ENCODE measurements around the gene MICB.

DNA sequence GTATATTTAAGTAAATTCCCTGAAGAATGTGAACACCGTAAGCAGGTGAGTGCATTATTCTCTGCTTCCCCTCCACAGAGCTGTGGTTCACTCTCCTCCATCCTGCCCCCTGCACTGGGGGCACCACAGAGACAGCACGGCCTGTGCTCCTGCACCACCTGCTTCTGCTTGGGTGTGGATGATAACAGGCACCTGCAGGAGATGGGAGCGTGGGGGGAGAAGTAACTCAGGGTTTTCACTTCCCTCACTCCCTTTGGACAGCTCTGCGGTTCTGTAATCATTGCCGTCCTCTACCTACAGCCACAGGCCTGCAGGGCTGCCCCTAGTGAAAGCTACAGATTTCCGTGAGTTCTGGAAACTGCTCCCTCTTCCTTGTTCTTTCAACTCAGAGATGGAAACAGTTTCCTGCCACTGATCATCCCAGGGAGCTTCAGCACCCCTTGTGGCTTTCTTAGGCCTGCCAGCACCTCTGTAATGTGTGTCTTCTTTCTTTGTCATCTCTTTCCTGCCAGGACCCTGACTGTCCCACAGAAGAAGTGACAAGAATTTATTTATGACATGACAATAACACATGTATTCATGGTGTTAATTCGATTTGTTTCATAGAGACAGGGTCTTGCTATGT, 21.3 kb upstream of the MICB start:
- TF ChIP-seq, protein P1, sequence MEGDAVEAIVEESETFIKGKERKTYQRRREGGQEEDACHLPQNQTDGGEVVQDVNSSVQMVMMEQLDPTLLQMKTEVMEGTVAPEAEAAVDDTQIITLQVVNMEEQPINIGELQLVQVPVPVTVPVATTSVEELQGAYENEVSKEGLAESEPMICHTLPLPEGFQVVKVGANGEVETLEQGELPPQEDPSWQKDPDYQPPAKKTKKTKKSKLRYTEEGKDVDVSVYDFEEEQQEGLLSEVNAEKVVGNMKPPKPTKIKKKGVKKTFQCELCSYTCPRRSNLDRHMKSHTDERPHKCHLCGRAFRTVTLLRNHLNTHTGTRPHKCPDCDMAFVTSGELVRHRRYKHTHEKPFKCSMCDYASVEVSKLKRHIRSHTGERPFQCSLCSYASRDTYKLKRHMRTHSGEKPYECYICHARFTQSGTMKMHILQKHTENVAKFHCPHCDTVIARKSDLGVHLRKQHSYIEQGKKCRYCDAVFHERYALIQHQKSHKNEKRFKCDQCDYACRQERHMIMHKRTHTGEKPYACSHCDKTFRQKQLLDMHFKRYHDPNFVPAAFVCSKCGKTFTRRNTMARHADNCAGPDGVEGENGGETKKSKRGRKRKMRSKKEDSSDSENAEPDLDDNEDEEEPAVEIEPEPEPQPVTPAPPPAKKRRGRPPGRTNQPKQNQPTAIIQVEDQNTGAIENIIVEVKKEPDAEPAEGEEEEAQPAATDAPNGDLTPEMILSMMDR (IDR thresholded peaks at IDR 0.05) = no peak
- TF ChIP-seq, protein P2, sequence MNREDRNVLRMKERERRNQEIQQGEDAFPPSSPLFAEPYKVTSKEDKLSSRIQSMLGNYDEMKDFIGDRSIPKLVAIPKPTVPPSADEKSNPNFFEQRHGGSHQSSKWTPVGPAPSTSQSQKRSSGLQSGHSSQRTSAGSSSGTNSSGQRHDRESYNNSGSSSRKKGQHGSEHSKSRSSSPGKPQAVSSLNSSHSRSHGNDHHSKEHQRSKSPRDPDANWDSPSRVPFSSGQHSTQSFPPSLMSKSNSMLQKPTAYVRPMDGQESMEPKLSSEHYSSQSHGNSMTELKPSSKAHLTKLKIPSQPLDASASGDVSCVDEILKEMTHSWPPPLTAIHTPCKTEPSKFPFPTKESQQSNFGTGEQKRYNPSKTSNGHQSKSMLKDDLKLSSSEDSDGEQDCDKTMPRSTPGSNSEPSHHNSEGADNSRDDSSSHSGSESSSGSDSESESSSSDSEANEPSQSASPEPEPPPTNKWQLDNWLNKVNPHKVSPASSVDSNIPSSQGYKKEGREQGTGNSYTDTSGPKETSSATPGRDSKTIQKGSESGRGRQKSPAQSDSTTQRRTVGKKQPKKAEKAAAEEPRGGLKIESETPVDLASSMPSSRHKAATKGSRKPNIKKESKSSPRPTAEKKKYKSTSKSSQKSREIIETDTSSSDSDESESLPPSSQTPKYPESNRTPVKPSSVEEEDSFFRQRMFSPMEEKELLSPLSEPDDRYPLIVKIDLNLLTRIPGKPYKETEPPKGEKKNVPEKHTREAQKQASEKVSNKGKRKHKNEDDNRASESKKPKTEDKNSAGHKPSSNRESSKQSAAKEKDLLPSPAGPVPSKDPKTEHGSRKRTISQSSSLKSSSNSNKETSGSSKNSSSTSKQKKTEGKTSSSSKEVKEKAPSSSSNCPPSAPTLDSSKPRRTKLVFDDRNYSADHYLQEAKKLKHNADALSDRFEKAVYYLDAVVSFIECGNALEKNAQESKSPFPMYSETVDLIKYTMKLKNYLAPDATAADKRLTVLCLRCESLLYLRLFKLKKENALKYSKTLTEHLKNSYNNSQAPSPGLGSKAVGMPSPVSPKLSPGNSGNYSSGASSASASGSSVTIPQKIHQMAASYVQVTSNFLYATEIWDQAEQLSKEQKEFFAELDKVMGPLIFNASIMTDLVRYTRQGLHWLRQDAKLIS (CRISPR knock-in tag; IDR thresholded peaks at IDR 0.05; ENCODE audit: borderline replicate concordance) = no peak
- TF ChIP-seq JUN (CRISPR knock-in tag; IDR thresholded peaks at IDR 0.05) (no peak), TEAD4 (CRISPR knock-in tag; IDR thresholded peaks at IDR 0.05) (no peak), CREB1 (CRISPR knock-in tag; IDR thresholded peaks at IDR 0.05) (no peak)
- TF ChIP-seq, protein P3, sequence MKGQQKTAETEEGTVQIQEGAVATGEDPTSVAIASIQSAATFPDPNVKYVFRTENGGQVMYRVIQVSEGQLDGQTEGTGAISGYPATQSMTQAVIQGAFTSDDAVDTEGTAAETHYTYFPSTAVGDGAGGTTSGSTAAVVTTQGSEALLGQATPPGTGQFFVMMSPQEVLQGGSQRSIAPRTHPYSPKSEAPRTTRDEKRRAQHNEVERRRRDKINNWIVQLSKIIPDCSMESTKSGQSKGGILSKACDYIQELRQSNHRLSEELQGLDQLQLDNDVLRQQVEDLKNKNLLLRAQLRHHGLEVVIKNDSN (CRISPR knock-in tag; IDR thresholded peaks at IDR 0.05) = no peak
- TF ChIP-seq, protein P4, sequence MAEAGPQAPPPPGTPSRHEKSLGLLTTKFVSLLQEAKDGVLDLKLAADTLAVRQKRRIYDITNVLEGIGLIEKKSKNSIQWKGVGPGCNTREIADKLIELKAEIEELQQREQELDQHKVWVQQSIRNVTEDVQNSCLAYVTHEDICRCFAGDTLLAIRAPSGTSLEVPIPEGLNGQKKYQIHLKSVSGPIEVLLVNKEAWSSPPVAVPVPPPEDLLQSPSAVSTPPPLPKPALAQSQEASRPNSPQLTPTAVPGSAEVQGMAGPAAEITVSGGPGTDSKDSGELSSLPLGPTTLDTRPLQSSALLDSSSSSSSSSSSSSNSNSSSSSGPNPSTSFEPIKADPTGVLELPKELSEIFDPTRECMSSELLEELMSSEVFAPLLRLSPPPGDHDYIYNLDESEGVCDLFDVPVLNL (CRISPR knock-in tag; IDR thresholded peaks at IDR 0.05; ENCODE audit: borderline replicate concordance, low read depth) = no peak
